ENCODE data around the gene KCTD14.
A peak's percentile ranks its signal among the peaks of the same experiment; 100 is the strongest.
"Not testable (repeated sequence)": the region's sequence is repeated elsewhere in the genome, so short reads cannot be mapped to it uniquely, and the experiment has no call there.

The KCTD14 gene

GRCh38 chr11:78020246-78020645 is 2.8 kb downstream of the KCTD14 start:
- no peak for FAIRE-seq

- FAIRE-seq: no peak
These were observed 3.3 kb downstream of the KCTD14 start for GRCh38 chr11:78019808-78020207.

- no peak for FAIRE-seq
These were observed 7.2 kb downstream of the KCTD14 start for GRCh38 chr11:78015878-78016277.

GRCh38 chr11:78014937-78015520 is 8.0 kb downstream of the KCTD14 start:
- FAIRE-seq: not testable (repeated sequence)

GRCh38 chr11:78011301-78011700 is 11.8 kb downstream of the KCTD14 start:
- no peak for FAIRE-seq

- no peak for FAIRE-seq
These were observed 12.3 kb downstream of the KCTD14 start for GRCh38 chr11:78010755-78011154.

- FAIRE-seq: no peak
These were observed 12.8 kb downstream of the KCTD14 start for GRCh38 chr11:78010304-78010703.

GRCh38 chr11:78009062-78009461 is 14.0 kb downstream of the KCTD14 start:
- no peak for FAIRE-seq

- no peak for FAIRE-seq
These were observed 22.9 kb downstream of the KCTD14 start for GRCh38 chr11:78000193-78000592.

GRCh38 chr11:77999446-78000030 is 23.5 kb downstream of the KCTD14 start:
- FAIRE-seq: no peak

GRCh38 chr11:77994434-77995362 is 28.4 kb downstream of the KCTD14 start, which contains the start of gene INTS4:
Gene INTS4, minus strand, starts transcription at chr11:77994668. Its CDS starts 25 bp downstream, at chr11:77994643.
- peak; percentile 97 for FAIRE-seq

- FAIRE-seq: no peak
These were observed 29.2 kb downstream of the KCTD14 start for GRCh38 chr11:77993902-77994301.

GRCh38 chr11:77990981-77991380 is 32.1 kb downstream of the KCTD14 start:
- no peak for FAIRE-seq

GRCh38 chr11:77986456-77986855 is 36.6 kb downstream of the KCTD14 start:
- not testable (repeated sequence) for FAIRE-seq

GRCh38 chr11:77981346-77981947 is 41.6 kb downstream of the KCTD14 start:
- FAIRE-seq: no peak

- FAIRE-seq: no peak
These were observed 54.7 kb downstream of the KCTD14 start for GRCh38 chr11:77968337-77968736.

- no peak for FAIRE-seq
These were observed 55.3 kb downstream of the KCTD14 start for GRCh38 chr11:77967753-77968152.

GRCh38 chr11:77967121-77967520 is 56.0 kb downstream of the KCTD14 start:
- FAIRE-seq: no peak

GRCh38 chr11:77966338-77966737 is 56.7 kb downstream of the KCTD14 start:
- no peak for FAIRE-seq

All from A204.1 (cell line).